Endodermal cell (in vitro differentiated cells): Measurements from ENCODE around the gene RIOK3. TPM values are rescaled to one million over a fixed set of nuclear protein-coding genes. Genes with fewer than 3 reads are reported as not detected.
A peak's percentile ranks its signal among the peaks of the same experiment; 100 is the strongest.
"Not testable (repeated sequence)": the region's sequence is repeated elsewhere in the genome, so short reads cannot be mapped to it uniquely, and the experiment has no call there.

Experiments
- DNase-seq: peaks from one replicate; pipeline ENCODE4 v3.0.0-alpha.2; 2017
- H3K27ac ChIP-seq: 2 replicates; pipeline ENCODE4 v1.5.1; 2013; ENCODE audit warnings: mild to moderate bottlenecking, low read depth, low read length, moderate library complexity
- H3K27me3 ChIP-seq: 2 replicates; pipeline ENCODE4 v1.6.1; 2013; ENCODE audit warnings: mild to moderate bottlenecking, low read length, moderate library complexity; ENCODE audit not compliant: insufficient read depth, control insufficient read depth, poor library complexity, severe bottlenecking
- H3K36me3 ChIP-seq: 2 replicates; pipeline ENCODE4 v1.7.0; 2013; ENCODE audit warnings: mild to moderate bottlenecking, low read length, moderate library complexity; ENCODE audit not compliant: control insufficient read depth, insufficient read depth
- H3K4me1 ChIP-seq: one replicate; pipeline ENCODE4 v1.7.0; 2013; ENCODE audit warnings: low read length; ENCODE audit not compliant: control insufficient read depth, insufficient read depth
- H3K4me3 ChIP-seq: 2 replicates; pipeline ENCODE4 v1.5.1; 2013; ENCODE audit warnings: mild to moderate bottlenecking, low read length, moderate library complexity
- H3K9ac ChIP-seq: 2 replicates; pipeline ENCODE4 v1.6.1; 2013; ENCODE audit warnings: mild to moderate bottlenecking, low read length, moderate library complexity; ENCODE audit not compliant: poor library complexity, severe bottlenecking; ENCODE audit errors: extremely low read depth
- H3K9me3 ChIP-seq: 2 replicates; pipeline ENCODE4 v1.6.1; 2013; ENCODE audit warnings: mild to moderate bottlenecking, low read length, moderate library complexity; ENCODE audit not compliant: control insufficient read depth
- H3K27ac Mint-ChIP-seq: 2 replicates; pipeline ENCODE4 v1.8.0; 2020; ENCODE audit warnings: mixed read lengths
- H3K27me3 Mint-ChIP-seq: 2 replicates; pipeline ENCODE4 v1.8.0; 2021; ENCODE audit warnings: mild to moderate bottlenecking, mixed read lengths; ENCODE audit not compliant: insufficient read depth
- H3K36me3 Mint-ChIP-seq: 2 replicates; pipeline ENCODE4 v1.8.0; 2020; ENCODE audit warnings: low read depth, mixed read lengths
- H3K4me1 Mint-ChIP-seq: 2 replicates; pipeline ENCODE4 v1.8.0; 2020; ENCODE audit warnings: mixed read lengths
- H3K4me3 Mint-ChIP-seq: 2 replicates; pipeline ENCODE4 v1.8.0; 2020; ENCODE audit warnings: mild to moderate bottlenecking, moderate library complexity, mixed read lengths
- H3K9me3 Mint-ChIP-seq: 2 replicates; pipeline ENCODE4 v1.8.0; 2020; ENCODE audit warnings: mild to moderate bottlenecking, mixed read lengths
- CTCF ChIP-seq: fragments of 200-600 bp; sonication (generic); conservative IDR thresholded peaks from 2 replicates; pipeline ENCODE4 v1.5.0; 2021; ENCODE audit warnings: antibody characterized with exemption, mild to moderate bottlenecking
- whole genome bisulfite sequencing, 2 experiments: methylation state at CpG; one replicate each; pipeline versions ENCODE4 v1.1.5 to v1.1.7; 2013; ENCODE audit warnings: missing lambda C conversion rate in 2 of 2, mixed read lengths in 1 of 2; ENCODE audit not compliant: insufficient coverage in 1 of 2, insufficient read length in 1 of 2; 5-methylcytosine and 5-hydroxymethylcytosine counted together
- total RNA-seq, 2 donors: library from RNA; stranded (reverse); fragmentation: NEBNext Ultra II Directional in 1 of 2; extraction: Animal tissue kit (Norgen Biotek cat#: 25700) in 1 of 2; gene quantifications; 2 replicates in 1 of 2; 3 replicates in 1 of 2; pipeline ENCODE4 v1.2.1, GENCODE V29; 2021

RIOK3 gene
- total RNA-seq, 2 donors from 2014 or later = 31.2 to 45.0 TPM

- H3K27ac ChIP-seq = no peak overlapping the region
- peaks cover 4% of the 10 kb centered on the region for H3K36me3 ChIP-seq
- no peak for TF ChIP-seq CTCF
- peaks cover 16% of the 10 kb centered on the region for H3K27me3 ChIP-seq
- H3K9me3 ChIP-seq = no peaks in the 10 kb centered on the region
- Mint-ChIP-seq H3K36me3 (peaks cover 14% of the 10 kb centered on the region), H3K27ac (peak overlapping the region; percentile 63), H3K27me3 (peaks cover 30% of the 10 kb centered on the region), H3K9me3 (no peaks in the 10 kb centered on the region), H3K4me3 (peak overlapping the region; percentile 76), H3K4me1 (peaks cover 24% of the 10 kb centered on the region)
- no peak for DNase-seq
- H3K4me3 ChIP-seq = peak overlapping the region; percentile 82
- H3K4me1 ChIP-seq = no peaks in the 10 kb centered on the region
- WGBS, 2 experiments = 11 to 12% methylated on average over 18 to 21 of the region's 21 CpGs
- peak overlapping the region; percentile 71 for H3K9ac ChIP-seq
These were observed 50.9 kb downstream of the RIOK3 start for GRCh38 chr18:23503963-23504344.

- peaks cover 30% of the 10 kb centered on the region for H3K27me3 Mint-ChIP-seq
- no peaks in the 10 kb centered on the region for H3K4me1 ChIP-seq
- peaks cover 14% of the 10 kb centered on the region for H3K36me3 Mint-ChIP-seq
- H3K9me3 Mint-ChIP-seq = no peaks in the 10 kb centered on the region
- no peak for TF ChIP-seq CTCF
- WGBS, 2 experiments = 97 to 100% methylated on average over 3 of the region's 3 CpGs
- H3K9me3 ChIP-seq = no peaks in the 10 kb centered on the region
- H3K4me3 ChIP-seq = peak overlapping the region; percentile 82
- peaks cover 16% of the 10 kb centered on the region for H3K27me3 ChIP-seq
- no peak overlapping the region for H3K9ac ChIP-seq
- peak overlapping the region; percentile 76 for H3K4me3 Mint-ChIP-seq
- H3K27ac ChIP-seq = no peak overlapping the region
- H3K27ac Mint-ChIP-seq = no peak overlapping the region
- peaks cover 24% of the 10 kb centered on the region for H3K4me1 Mint-ChIP-seq
- DNase-seq = no peak
- peaks cover 4% of the 10 kb centered on the region for H3K36me3 ChIP-seq
These were observed 51.6 kb downstream of the RIOK3 start for GRCh38 chr18:23504720-23505119.

- peaks cover 29% of the 10 kb centered on the region for H3K36me3 Mint-ChIP-seq
- H3K9me3 Mint-ChIP-seq = peaks cover 2% of the 10 kb centered on the region
- H3K27ac Mint-ChIP-seq = no peak overlapping the region
These were observed 53.3 kb downstream of the RIOK3 start for GRCh38 chr18:23506393-23506792.

GRCh38 chr18:23510923-23511322, 57.8 kb downstream of the RIOK3 start:
- H3K4me1 Mint-ChIP-seq = peaks cover 10% of the 10 kb centered on the region
- H3K27ac ChIP-seq, H3K4me3 Mint-ChIP-seq, H3K27me3 Mint-ChIP-seq, H3K27ac Mint-ChIP-seq, H3K9ac ChIP-seq, H3K9me3 ChIP-seq, DNase-seq, H3K27me3 ChIP-seq, H3K9me3 Mint-ChIP-seq, H3K4me1 ChIP-seq, H3K4me3 ChIP-seq: not testable (repeated sequence)
- peaks cover 43% of the 10 kb centered on the region for H3K36me3 Mint-ChIP-seq
- 100% methylated on average over 2 of the region's 2 CpGs; no CpG with 5 or more reads in 1 of the 2 experiments for WGBS, 2 experiments
- H3K36me3 ChIP-seq = peaks cover 28% of the 10 kb centered on the region

More at GRCh38 chr18:23506393-23506792, 53.3 kb downstream of the RIOK3 start:
- DNase-seq = no peak
- no peak overlapping the region for H3K9ac ChIP-seq
- no peak overlapping the region for H3K27ac ChIP-seq
- 65 to 76% methylated on average over 4 to 6 of the region's 6 CpGs for WGBS, 2 experiments
- H3K9me3 ChIP-seq = peaks cover 4% of the 10 kb centered on the region
- no peak for TF ChIP-seq CTCF
- peaks cover 19% of the 10 kb centered on the region for H3K36me3 ChIP-seq
- no peaks in the 10 kb centered on the region for H3K4me1 ChIP-seq
- peaks cover 11% of the 10 kb centered on the region for H3K27me3 ChIP-seq
- H3K27me3 Mint-ChIP-seq = peaks cover 24% of the 10 kb centered on the region
- H3K4me3 ChIP-seq = no peak overlapping the region
- H3K4me3 Mint-ChIP-seq = no peak overlapping the region
- peaks cover 24% of the 10 kb centered on the region for H3K4me1 Mint-ChIP-seq

GRCh38 chr18:23512216-23512615, 59.1 kb downstream of the RIOK3 start:
- not testable (repeated sequence) for H3K27me3 Mint-ChIP-seq

More at GRCh38 chr18:23512216-23512615, 59.1 kb downstream of the RIOK3 start:
- not testable (repeated sequence) for DNase-seq, H3K4me3 Mint-ChIP-seq, H3K9me3 ChIP-seq, H3K27ac Mint-ChIP-seq, H3K9me3 Mint-ChIP-seq, H3K27ac ChIP-seq, H3K4me3 ChIP-seq, H3K4me1 ChIP-seq, H3K27me3 ChIP-seq, H3K9ac ChIP-seq
- peaks cover 10% of the 10 kb centered on the region for H3K4me1 Mint-ChIP-seq
- 95 to 97% methylated on average over 4 to 6 of the region's 7 CpGs for WGBS, 2 experiments
- peaks cover 45% of the 10 kb centered on the region for H3K36me3 Mint-ChIP-seq
- H3K36me3 ChIP-seq = peaks cover 38% of the 10 kb centered on the region
